ENCODE data around the gene TAX1BP1. TPM values are rescaled to one million over a fixed set of nuclear protein-coding genes. Genes with fewer than 3 reads are reported as not detected.

The TAX1BP1 gene
- total and polyA plus RNA-seq, 4 donors, result 35.7 to 57.1 (median 52.9) TPM

GRCh38 chr7:27812706-27813105, 72.7 kb downstream of the TAX1BP1 start:
- no peaks in the 10 kb centered on the region for H3K27me3 ChIP-seq (ENCODE audit: control insufficient read depth in 4 of 4, insufficient read depth in 4 of 4, low read length in 3 of 4)
- peaks cover 1 to 13% (median 2%) of the 10 kb centered on the region in 4 donors for H3K36me3 ChIP-seq (ENCODE audit: control insufficient read depth in 4 of 4, insufficient read depth in 3 of 4, low read depth in 1 of 4, low read length in 3 of 4)
- no peaks in the 10 kb centered on the region for H3K4me1 ChIP-seq (ENCODE audit: control insufficient read depth in 4 of 4, insufficient read depth in 4 of 4, low read length in 3 of 4)
- no peak for DNase-seq (ENCODE audit: low spot score)
- H3K4me3 ChIP-seq (ENCODE audit: low read depth in 1 of 3, low read length in 3 of 3), result no peak overlapping the region
- H3K9me3 ChIP-seq (ENCODE audit: control insufficient read depth in 4 of 4, low read length in 3 of 4), result no peaks in the 10 kb centered on the region
- no peak for TF ChIP-seq JUND (IDR thresholded peaks at IDR 0.05)
- no peak for TF ChIP-seq TAF1 (conservative IDR thresholded peaks at IDR 0.05)
- no peak for TF ChIP-seq FOXA2 (IDR thresholded peaks at IDR 0.05)
- no peak for TF ChIP-seq RAD21 (IDR thresholded peaks at IDR 0.05)
- TF ChIP-seq REST (IDR thresholded peaks at IDR 0.05), result no peak
- no peak for TF ChIP-seq CTCF (IDR thresholded peaks at IDR 0.05; ENCODE audit: low read depth, low read length, missing input control)
- TF ChIP-seq EGR1 (IDR thresholded peaks at IDR 0.05; ENCODE audit: low read depth in 2 of 2), result no peak
- TF ChIP-seq GABPA (IDR thresholded peaks at IDR 0.05 in 1 of 2, conservative IDR thresholded peaks at IDR 0.05 in 1 of 2), result no peak
- TF ChIP-seq YY1 (IDR thresholded peaks at IDR 0.05), result no peak
- TF ChIP-seq ATF3 (IDR thresholded peaks at IDR 0.05), result no peak
- TF ChIP-seq FOXA1 (IDR thresholded peaks at IDR 0.05), result no peak
- no peak for TF ChIP-seq MAX (IDR thresholded peaks at IDR 0.05)
- no peak for TF ChIP-seq RXRA (IDR thresholded peaks at IDR 0.05)
- no peak for TF ChIP-seq SP1 (IDR thresholded peaks at IDR 0.05)
- H3K9ac ChIP-seq (ENCODE audit: low read depth in 1 of 2, low read length in 2 of 2), result no peak overlapping the region
- H3K27ac ChIP-seq (ENCODE audit: low read depth in 1 of 2, low read length in 2 of 2), result no peak overlapping the region
- WGBS, result 93% methylated on average over 2 of the region's 2 CpGs

GRCh38 chr7:27822245-27822644, 82.3 kb downstream of the TAX1BP1 start:
- 81% methylated on average over 2 of the region's 2 CpGs for WGBS
- no peak for DNase-seq (ENCODE audit: low spot score)
- Histone ChIP-seq H3K9ac (ENCODE audit: low read depth in 1 of 2, low read length in 2 of 2) (no peak overlapping the region), H3K36me3 (ENCODE audit: control insufficient read depth in 4 of 4, insufficient read depth in 3 of 4, low read depth in 1 of 4, low read length in 3 of 4) (peaks cover 0 to 5% (median 4%) of the 10 kb centered on the region in 4 donors), H3K4me1 (ENCODE audit: control insufficient read depth in 4 of 4, insufficient read depth in 4 of 4, low read length in 3 of 4) (no peaks in the 10 kb centered on the region), H3K4me3 (ENCODE audit: low read depth in 1 of 3, low read length in 3 of 3) (no peak overlapping the region), H3K9me3 (ENCODE audit: control insufficient read depth in 4 of 4, low read length in 3 of 4) (no peaks in the 10 kb centered on the region), H3K27ac (ENCODE audit: low read depth in 1 of 2, low read length in 2 of 2) (no peak overlapping the region), H3K27me3 (ENCODE audit: control insufficient read depth in 4 of 4, insufficient read depth in 4 of 4, low read length in 3 of 4) (no peaks in the 10 kb centered on the region)
- TF ChIP-seq HNF4G (IDR thresholded peaks at IDR 0.05) (no peak), ATF3 (IDR thresholded peaks at IDR 0.05) (no peak), JUND (IDR thresholded peaks at IDR 0.05) (no peak), FOXA1 (IDR thresholded peaks at IDR 0.05) (no peak), SP1 (IDR thresholded peaks at IDR 0.05) (no peak), RXRA (IDR thresholded peaks at IDR 0.05) (no peak), ZBTB33 (IDR thresholded peaks at IDR 0.05) (no peak), CTCF (IDR thresholded peaks at IDR 0.05; ENCODE audit: low read depth, low read length, missing input control) (no peak), FOXA2 (IDR thresholded peaks at IDR 0.05) (no peak), MAX (IDR thresholded peaks at IDR 0.05) (no peak)

Measured in liver (tissue), 9 donors.